Nephron progenitor cell (in vitro differentiated cells): ENCODE measurements around the gene CHST2.
"Not testable (repeated sequence)": the region's sequence is repeated elsewhere in the genome, so short reads cannot be mapped to it uniquely, and the experiment has no call there.

Experiments used
- DNase-seq: peaks from one replicate; pipeline ENCODE4 v3.0.0; 2021
- H3K27ac Mint-ChIP-seq: 2 replicates; pipeline ENCODE4 v1.8.0; 2021; ENCODE audit warnings: mild to moderate bottlenecking, moderate library complexity, mixed read lengths
- H3K27me3 Mint-ChIP-seq: 2 replicates; pipeline ENCODE4 v1.8.0; 2021; ENCODE audit warnings: mild to moderate bottlenecking, low read depth, mixed read lengths; ENCODE audit not compliant: poor library complexity
- H3K36me3 Mint-ChIP-seq: 2 replicates; pipeline ENCODE4 v1.8.0; 2021; ENCODE audit warnings: low read depth, mixed read lengths
- H3K4me1 Mint-ChIP-seq: 2 replicates; pipeline ENCODE4 v1.8.0; 2021; ENCODE audit warnings: mixed read lengths
- H3K4me3 Mint-ChIP-seq: 2 replicates; pipeline ENCODE4 v1.8.0; 2021; ENCODE audit warnings: mild to moderate bottlenecking, moderate library complexity, mixed read lengths
- H3K9me3 Mint-ChIP-seq: 2 replicates; pipeline ENCODE4 v1.8.0; 2021; ENCODE audit warnings: mild to moderate bottlenecking, moderate library complexity, mixed read lengths
- CTCF ChIP-seq: fragments of 200-600 bp; sonication (generic); IDR thresholded peaks from 2 replicates; pipeline ENCODE4 v1.5.0; 2021; ENCODE audit warnings: antibody characterized with exemption

The CHST2 gene

DNA sequence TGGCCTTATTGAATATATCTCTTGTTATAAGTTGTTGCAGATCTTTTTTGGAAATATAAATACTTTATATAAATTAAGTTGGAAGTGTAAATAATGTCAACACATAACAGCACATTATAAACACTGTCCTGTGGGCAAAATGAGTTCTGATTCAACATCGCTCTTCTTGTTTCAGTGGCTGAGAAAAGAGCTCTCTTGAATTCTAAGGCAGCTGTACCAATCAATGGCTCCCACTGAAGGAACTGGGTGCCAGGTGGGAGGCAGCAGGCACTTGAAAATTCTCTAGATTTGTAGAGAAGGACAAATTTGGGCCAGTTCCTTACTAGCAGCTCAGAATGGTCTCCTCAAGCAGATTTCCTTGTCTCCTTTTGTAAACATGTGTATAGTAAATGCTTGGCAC is 45.6 kb downstream of the CHST2 start:
- no peak overlapping the region for H3K27ac Mint-ChIP-seq
- no peak for TF ChIP-seq CTCF
- H3K4me3 Mint-ChIP-seq, result no peak overlapping the region

GRCh38 chr3:143165612-143166285 is 46.2 kb downstream of the CHST2 start:
- H3K4me3 Mint-ChIP-seq, H3K4me1 Mint-ChIP-seq, H3K36me3 Mint-ChIP-seq, H3K27me3 Mint-ChIP-seq, DNase-seq, H3K27ac Mint-ChIP-seq, H3K9me3 Mint-ChIP-seq: not testable (repeated sequence)

More for the DNA sequence above, 45.6 kb downstream of the CHST2 start:
- no peak for DNase-seq
- H3K4me1 Mint-ChIP-seq, result peaks cover 7% of the 10 kb centered on the region
- H3K27me3 Mint-ChIP-seq, result no peaks in the 10 kb centered on the region
- H3K9me3 Mint-ChIP-seq, result no peaks in the 10 kb centered on the region
- no peaks in the 10 kb centered on the region for H3K36me3 Mint-ChIP-seq

DNA sequence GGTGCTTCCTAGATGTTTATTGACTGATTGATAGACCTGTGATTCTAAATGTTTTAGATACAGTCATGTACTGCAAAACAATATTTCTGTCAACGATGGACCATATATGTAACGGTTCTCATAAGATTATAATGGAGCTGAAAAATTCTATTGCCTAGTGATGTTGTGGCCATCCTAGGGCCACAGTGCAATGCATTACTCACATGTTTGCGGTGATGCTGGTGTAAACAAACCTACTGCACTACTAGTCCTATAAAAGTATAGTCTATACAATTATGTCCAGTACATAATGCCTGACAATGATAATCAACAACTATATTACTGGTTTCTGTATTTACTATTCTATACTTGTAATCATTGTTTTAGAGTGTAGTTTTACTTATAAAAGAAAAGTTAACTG is 46.8 kb downstream of the CHST2 start:
- H3K27ac Mint-ChIP-seq, result no peak overlapping the region
- H3K9me3 Mint-ChIP-seq, result no peaks in the 10 kb centered on the region
- DNase-seq, result no peak
- no peak overlapping the region for H3K4me3 Mint-ChIP-seq
- no peaks in the 10 kb centered on the region for H3K4me1 Mint-ChIP-seq
- no peaks in the 10 kb centered on the region for H3K36me3 Mint-ChIP-seq
- no peak for TF ChIP-seq CTCF
- H3K27me3 Mint-ChIP-seq, result no peaks in the 10 kb centered on the region

GRCh38 chr3:143167969-143168854 is 48.6 kb downstream of the CHST2 start:
- Mint-ChIP-seq H3K27ac (no peak overlapping the region), H3K27me3 (peaks cover 3% of the 10 kb centered on the region), H3K9me3 (peaks cover 7% of the 10 kb centered on the region), H3K4me1 (no peaks in the 10 kb centered on the region), H3K36me3 (peaks cover 3% of the 10 kb centered on the region), H3K4me3 (no peak overlapping the region)
- no peak for DNase-seq
- no peak for TF ChIP-seq CTCF

GRCh38 chr3:143168855-143169192 is 49.3 kb downstream of the CHST2 start:
- no peak for TF ChIP-seq CTCF
- Mint-ChIP-seq H3K4me1 (no peaks in the 10 kb centered on the region), H3K36me3 (peaks cover 5% of the 10 kb centered on the region), H3K4me3 (no peak overlapping the region), H3K9me3 (peaks cover 12% of the 10 kb centered on the region), H3K27ac (no peak overlapping the region), H3K27me3 (peaks cover 3% of the 10 kb centered on the region)
- no peak for DNase-seq

GRCh38 chr3:143170074-143170473 is 50.5 kb downstream of the CHST2 start:
- DNase-seq, result no peak
- Mint-ChIP-seq H3K9me3 (peaks cover 16% of the 10 kb centered on the region), H3K4me3 (no peak overlapping the region), H3K27me3 (peaks cover 3% of the 10 kb centered on the region), H3K27ac (no peak overlapping the region), H3K4me1 (no peaks in the 10 kb centered on the region), H3K36me3 (peaks cover 9% of the 10 kb centered on the region)
- no peak for TF ChIP-seq CTCF
